HG02970 (cell line): ENCODE results near the gene STK38L.

Experiments used
- ATAC-seq: cut with Tn5 transposase; IDR thresholded peaks from one replicate; pipeline ENCODE4 v1.9.1; 2021; ENCODE audit warnings: mild to moderate bottlenecking, moderate library complexity, moderate number of reproducible peaks; ENCODE audit not compliant: unreplicated experiment, low FRiP score

The STK38L gene

DNA sequence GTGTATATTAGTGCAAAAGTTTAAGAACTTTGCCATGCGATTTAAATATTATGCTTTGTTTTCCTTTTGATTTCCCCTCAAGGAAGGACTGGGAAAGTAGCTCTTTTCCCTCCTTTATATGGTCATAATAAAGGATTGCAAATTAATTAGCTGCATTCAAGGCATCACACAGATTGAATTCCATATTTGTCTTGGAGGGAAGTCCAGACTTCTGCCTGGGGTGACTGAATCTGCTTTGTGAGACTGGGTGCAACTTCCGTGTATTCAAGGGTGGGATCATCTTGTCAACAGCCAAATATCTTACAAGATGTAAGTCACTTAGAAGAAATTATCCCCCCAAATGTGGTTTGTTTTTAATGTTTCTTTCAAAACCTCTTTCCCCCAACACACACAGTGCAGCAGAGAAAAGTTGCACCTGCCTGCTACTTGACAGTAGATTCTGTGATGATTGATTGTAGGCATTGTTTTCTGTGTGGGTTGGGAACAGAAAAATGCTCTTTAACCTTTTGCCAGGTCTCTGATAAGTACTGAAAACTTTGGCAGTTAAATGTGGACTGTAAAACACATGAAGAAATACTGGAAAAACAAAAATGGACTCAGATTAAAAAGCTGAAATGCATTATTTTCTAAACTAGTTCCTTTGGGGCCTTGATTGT, 28.4 kb downstream of the STK38L start:
- no peak for ATAC-seq

- no peak for ATAC-seq
Observed at GRCh38 chr12:27273114-27273513, 29.0 kb downstream of the STK38L start.

GRCh38 chr12:27274706-27275105, 30.6 kb downstream of the STK38L start:
- no peak for ATAC-seq

DNA sequence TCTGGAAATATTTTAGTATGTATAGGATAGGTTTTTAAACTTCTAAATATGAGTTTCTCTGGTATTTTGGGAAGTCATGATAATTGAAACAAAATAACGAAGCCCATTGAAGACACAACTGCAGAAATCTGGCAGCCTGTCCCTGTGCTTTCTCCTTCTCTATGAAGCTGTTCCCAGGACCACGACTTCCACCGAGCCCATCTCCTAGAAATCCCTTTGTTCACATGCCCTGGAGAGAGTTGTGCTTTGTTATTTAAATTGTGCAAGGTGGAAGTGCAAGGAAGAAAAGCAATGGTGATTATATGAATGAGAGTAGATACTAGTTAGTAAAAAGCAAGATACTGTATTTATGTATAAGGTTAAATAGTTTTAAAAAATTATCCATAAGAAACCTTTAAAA, 32.2 kb downstream of the STK38L start:
- ATAC-seq: no peak

GRCh38 chr12:27277846-27278260, 33.8 kb downstream of the STK38L start:
- ATAC-seq: no peak

- ATAC-seq: no peak
Observed at GRCh38 chr12:27279826-27280225, 35.7 kb downstream of the STK38L start.

DNA sequence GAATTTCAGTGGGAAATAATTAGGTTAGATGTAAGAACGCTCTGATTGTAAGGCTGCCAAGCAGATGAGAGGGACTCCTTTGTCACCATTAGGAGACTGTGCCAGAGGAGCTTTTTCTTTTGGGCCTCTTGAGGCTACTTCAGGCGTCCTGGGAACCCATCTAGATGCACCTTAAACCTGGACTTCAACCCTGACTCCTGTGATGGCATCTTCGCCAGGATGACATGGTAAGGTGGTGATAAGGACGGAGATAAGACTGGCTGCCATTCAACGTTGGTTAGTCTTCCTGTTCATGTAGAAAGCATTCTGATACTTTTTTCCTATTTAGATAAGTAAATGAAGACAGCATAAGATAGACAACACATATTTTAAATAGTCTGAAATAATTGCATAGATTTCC, 36.3 kb downstream of the STK38L start:
- no peak for ATAC-seq

DNA sequence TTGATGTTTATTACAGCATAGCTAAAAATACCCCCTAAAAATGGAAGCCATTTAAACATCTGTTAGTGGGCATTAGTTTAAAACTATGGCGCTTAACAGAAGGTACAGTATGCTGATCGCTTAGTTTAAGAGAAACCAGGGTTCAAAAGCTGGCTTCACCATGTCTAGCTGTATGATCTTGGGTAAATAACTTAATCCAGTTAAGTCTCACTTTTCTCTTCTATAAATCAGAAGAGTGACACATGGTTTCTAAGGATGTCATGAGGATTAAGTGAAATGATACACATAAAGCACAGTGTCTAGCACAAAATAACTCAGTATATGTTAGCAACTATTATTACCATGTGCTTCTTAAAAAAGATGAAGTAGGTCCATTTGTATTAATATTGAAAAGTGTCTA, 38.7 kb downstream of the STK38L start:
- ATAC-seq: no peak

- ATAC-seq: no peak
Observed at GRCh38 chr12:27284021-27284420, 39.9 kb downstream of the STK38L start.

DNA sequence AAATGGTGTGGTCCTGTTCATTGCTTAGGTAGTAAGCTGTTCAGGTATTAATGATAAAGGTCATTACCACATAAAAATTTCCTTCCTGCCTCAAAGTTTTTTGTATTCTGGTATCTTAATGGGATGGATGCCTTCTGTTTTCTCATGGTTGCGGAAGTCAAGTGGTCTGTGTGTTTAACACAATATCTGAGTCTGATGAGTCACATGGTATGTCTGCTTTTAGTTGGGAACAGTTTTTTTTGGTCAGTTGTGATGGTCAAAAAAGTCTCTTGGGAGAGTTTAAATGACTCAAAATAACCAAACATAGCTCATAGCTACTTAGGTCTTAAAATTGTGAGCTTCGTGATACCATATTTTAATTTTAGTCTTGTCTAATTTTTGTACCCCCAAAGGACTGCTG, 40.7 kb downstream of the STK38L start:
- ATAC-seq: no peak

GRCh38 chr12:27285403-27285802, 41.3 kb downstream of the STK38L start:
- ATAC-seq: no peak

- no peak for ATAC-seq
Observed at GRCh38 chr12:27289414-27289813, 45.3 kb downstream of the STK38L start.

DNA sequence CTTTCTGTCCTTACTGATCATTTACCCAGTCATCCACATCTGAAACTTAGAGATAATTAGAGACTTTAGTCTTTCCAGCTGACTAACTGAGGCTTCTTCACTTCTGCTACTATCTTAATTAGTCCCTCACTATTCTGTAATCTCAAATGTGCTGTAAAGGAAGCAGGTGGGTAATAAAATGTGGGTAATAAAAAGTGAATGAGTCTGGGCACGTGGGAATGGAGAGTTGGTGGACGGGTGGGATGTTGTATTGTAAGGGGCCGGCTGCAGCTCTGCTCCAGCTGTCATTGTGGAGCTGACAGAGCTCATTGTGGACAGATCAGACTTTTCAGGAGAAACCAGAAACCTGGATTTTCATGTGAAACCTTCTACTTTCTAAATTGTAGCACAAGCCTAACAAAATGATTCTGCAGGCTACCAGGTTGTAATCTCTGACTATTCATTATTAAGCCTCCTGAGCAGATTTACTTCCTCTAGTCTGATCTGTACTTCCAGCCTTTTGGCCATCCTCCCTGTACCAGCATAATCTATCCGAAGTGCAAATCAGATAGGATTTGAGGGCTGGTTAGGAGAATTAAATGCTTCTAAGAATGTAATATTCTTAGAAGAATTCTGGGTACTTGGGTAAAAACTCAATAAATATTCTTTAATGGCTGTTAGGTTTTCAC, 46.5 kb downstream of the STK38L start:
- no peak for ATAC-seq

- no peak for ATAC-seq
Observed at GRCh38 chr12:27291862-27292261, 47.8 kb downstream of the STK38L start.

- ATAC-seq: no peak
Observed at GRCh38 chr12:27292718-27293117, 48.6 kb downstream of the STK38L start.

DNA sequence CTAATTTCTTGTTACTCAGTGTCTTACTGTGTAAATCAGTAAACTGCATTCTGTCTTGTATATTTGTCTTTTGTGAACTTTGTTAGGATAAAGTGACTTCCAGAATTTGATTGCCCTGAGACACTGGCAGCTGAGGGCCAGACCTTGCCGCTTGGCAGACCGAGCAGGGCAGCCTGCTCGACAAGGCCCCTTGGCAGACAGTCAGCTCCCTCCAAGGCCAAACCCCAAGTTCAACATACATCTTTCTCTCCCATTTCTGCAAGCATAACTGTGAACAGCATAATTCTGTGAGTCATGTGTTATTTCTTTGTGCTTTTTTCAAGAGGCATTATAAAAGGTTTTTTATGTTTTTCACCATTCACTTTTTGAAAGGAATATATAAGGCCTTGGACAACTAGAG, 49.4 kb downstream of the STK38L start:
- ATAC-seq: no peak

DNA sequence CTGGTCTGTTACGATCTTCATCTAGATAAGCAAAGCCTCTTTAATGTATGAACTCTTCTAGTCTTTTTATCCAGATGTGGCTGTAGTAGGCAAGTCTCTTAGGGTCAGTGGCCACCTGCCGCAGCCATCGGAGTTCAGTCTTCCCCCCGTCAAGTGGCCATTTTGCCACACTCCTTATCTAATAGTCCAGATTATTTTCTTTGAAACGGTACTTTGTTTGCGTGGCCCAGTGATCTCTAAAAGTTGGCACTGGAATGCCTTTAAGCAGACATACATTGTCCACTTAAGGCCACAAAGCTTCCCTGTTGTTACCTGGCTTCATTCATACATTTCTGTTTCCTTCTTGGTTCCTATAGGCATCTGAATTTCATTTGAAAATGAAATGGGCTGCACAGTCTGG, 52.6 kb downstream of the STK38L start:
- ATAC-seq: no peak

DNA sequence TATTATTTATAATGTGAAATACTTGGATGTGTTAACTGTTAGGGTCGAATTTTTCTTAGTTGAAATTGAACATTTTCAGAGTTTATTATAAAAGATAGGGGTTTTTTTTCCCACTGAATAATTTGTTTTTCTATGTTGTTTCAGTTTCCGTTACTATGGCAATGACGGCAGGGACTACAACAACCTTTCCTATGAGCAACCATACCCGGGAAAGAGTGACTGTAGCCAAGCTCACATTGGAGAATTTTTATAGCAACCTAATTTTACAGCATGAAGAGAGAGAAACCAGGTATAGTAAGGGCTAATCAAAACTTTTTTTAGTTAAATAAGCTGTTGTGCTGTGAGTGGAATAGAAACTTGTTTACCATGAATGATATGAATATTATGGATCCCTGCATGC, 53.5 kb downstream of the STK38L start:
- no peak for ATAC-seq

DNA sequence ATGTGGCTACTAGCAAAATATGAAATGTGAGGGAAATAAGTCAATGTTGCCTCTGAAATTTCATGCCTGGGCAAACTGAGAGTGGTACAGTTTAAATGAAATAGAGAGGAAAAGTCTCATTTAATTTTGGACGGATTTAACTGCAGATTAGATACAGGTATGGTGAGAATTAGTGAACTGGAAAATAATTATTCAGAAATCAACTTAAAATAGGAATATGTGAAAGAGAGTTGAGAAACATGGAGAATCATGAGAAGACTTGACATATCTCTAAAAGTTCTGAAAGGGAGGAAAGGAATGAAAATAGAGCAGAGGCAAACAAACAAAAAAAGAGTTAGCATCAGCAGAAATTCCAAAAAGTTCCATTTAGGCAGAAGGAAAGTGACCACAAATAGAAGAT, 55.0 kb downstream of the STK38L start:
- ATAC-seq: no peak

DNA sequence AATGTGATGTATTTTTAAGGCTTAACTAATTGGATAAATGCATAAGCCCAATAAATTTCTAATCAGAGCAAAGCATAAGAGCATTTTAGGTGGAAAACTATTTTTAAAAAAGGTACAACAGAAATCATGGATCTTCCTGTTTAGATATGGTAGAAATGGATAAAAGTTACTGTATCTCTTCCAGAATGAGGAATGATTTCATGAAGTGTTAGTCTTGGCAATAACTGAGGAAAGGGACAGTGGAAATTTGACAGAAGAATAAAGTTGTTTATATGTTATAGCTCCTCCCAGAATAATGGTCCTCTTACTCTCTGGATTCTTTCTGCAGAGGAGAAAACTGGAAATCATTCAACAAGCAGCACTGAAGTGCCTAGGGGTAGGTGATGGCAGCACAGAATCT, 56.1 kb downstream of the STK38L start:
- no peak for ATAC-seq

DNA sequence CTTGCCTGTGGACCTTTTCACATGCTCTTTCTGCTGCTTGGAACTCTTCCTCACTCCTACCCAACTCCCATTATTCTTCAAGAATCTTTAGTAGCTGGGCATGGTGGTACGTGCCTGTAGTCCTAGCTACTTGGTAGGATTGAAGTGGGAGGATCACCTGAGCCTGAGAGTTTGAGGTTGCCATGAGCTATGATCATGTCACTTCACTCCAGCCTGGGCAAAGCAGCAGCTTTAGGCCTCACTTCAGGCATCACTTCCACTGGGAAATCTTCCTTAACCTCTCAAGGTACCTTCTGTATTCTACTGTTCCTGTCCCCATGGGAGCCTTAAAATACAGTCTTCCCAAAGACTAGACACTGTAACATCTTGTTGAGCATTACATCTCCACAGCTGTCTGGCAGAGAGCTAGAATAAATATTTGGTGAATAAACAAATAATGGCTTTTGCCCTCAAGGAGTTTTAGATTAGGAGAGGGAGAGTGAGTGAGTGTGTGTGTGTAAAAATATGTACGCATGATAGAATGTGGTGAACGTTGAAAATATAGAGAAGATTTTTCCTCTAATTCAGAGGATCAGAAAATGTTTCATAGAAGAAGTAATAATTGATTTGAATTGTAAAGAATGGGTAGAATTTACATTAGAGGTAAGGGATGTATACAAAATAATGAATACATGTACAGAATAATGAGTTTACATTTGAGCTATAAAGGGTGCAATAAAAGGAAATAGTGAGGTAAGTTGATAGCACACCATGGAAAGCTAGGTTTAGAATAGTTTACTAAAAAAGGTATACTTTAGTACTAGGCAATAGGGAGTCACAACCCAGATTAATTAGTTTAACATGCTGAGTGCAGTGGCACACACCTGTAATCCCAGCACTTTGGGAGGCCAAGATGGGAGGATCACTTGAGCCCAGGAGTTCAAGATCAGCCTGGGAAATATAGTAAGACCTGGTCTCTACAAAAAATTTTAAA, 59.3 kb downstream of the STK38L start:
- ATAC-seq: no peak
